ENCODE measurements around the gene PRDM16.

The PRDM16 gene

DNA sequence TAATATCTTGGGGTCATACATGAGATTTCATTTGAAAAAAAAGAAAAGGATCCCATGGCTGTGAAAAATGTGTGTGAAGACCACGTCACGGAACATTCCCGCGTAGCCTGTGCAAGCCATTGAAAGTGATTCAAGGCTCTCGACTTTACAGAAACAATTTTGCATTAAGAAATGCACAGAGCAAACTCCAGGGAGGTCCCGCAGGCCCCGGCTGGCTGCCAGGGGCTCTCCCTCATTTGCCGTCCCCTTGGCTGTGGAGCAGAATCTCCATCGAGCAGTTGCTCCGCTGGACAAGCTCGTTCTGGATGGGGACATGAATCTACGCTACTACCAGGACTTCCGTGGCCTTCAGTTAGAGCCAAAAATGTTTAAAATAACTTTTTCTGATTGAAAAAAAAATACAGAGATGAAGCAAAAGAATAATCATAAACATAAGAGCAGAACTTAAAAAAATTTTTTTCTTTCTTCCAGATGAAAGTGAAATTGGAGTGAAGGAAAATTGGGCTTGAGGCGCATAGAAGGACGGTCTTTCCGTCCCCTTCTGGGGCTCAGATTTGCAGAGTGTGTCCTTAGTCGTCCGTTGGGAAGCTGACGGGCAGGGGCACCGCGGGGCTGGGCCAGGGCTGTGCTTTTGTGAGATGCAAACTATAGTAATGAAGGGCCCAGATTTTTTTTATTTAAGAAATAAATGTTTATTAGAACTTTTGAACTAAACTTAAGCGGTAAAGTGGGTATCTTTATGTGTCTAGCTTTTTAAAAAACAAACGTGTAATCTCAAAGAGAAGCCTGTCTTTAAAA, 317.4 kb downstream of the PRDM16 start:
- no peak for DNase-seq

GRCh38 chr1:3387401-3387800, 318.4 kb downstream of the PRDM16 start:
- no peak for DNase-seq

DNA sequence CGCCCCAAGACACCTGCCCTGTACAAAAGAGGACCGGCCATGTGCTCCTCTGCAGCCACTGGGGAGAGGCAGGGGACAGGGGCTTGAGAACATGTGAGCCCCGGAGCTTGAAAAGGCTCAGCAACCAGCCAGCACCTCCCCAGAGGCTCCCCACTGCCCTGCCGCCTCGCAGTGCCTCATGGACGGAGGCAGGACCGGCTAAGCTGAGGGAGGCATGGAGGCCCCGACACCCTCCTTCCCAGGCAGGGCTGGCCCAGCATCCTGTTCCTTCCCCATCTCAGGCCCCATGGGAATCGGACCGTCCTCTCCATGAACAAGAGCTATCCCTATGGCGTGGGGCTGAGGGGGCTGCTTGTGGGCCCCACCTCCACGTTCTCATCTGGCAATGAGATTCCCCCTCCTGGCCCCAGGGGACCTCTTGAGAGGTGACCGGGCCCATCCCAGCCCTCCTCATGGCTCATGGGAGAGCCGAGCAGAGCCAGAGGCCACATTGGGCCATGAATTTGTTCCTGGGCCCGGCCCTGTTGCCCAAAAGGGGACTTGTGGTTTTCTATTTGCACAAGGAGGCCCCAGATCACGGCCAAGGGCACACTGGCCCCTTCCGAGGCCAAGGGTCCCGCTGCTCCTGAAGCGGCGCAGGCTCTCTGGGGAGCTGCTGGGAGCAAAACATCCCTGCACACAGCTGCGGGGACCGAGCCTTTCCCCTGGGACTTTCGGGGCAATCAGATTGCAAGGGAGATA, 320.3 kb downstream of the PRDM16 start:
- DNase-seq: no peak

GRCh38 chr1:3390291-3390690, 321.3 kb downstream of the PRDM16 start:
- DNase-seq: no peak

GRCh38 chr1:3391711-3392110, 322.7 kb downstream of the PRDM16 start:
- DNase-seq: no peak

DNA sequence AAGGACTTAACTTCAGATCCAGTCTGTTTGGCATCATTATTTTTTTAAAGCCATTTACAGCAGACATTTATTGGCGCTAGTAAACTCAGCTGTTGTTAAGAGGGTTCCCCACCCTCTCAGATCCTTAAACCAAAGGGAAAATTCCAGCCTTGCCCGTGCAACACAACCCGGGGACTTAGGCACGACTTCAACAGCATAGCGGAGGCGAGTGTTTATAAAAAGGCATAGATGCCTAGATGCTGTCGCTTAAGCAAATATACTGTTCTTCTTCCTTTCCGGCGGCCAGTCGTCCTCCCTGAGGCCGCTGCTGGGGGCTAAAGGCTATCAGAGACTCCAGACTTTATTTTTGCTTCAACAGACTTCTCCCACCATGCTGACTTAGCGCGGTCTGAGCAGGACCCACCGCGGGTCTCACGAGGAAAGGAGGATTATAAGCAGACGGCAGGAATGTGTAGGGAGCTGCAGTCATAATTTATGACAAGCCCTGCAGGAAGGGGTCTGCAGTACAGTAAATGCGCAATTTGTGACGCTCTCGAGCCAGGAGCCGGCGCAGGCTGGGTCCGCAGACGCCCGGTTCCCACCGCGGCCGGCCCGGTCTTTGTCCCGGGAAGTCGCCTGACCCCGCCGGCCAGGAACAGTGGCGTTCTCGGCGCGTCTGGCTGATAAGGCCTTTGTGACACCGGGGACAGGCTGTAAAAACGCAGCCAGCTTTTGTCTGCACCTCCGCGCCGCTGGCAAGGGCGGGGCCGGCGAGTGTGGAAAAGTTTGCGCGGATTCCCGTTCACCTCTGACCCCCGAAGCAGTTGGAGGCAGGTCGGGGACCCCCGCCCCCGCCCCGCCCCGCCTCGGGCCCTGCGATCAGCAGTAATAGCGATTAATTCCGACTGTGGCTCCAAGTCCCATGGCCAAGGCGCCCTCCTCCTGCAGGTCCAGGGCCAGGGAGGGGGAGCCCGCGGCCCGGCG, 324.3 kb downstream of the PRDM16 start:
- no peak for DNase-seq

- DNase-seq: no peak
These were observed 325.3 kb downstream of the PRDM16 start for GRCh38 chr1:3393987-3394920.

GRCh38 chr1:3396411-3396810, 327.4 kb downstream of the PRDM16 start:
- no peak for DNase-seq

DNA sequence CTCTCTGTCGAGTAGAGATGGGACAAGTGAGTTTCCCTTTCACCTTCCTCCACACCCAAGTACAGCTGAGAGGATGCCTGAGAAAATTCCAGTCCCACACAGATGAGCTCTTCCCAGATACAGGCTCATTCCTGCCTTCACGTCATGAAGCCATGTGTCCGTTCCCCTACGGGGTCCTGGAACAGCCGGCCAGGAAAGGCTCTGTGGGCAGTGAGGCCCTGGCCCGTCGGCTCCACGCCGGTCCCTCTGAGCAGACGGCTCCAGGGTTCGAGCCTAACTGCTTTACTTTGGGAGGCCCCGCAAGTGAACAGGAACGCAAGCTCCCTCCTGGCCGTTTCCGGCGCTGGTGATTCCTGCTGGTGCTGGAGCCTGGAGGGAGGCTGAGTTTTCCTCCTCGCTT, 328.3 kb downstream of the PRDM16 start:
- DNase-seq: no peak

DNA sequence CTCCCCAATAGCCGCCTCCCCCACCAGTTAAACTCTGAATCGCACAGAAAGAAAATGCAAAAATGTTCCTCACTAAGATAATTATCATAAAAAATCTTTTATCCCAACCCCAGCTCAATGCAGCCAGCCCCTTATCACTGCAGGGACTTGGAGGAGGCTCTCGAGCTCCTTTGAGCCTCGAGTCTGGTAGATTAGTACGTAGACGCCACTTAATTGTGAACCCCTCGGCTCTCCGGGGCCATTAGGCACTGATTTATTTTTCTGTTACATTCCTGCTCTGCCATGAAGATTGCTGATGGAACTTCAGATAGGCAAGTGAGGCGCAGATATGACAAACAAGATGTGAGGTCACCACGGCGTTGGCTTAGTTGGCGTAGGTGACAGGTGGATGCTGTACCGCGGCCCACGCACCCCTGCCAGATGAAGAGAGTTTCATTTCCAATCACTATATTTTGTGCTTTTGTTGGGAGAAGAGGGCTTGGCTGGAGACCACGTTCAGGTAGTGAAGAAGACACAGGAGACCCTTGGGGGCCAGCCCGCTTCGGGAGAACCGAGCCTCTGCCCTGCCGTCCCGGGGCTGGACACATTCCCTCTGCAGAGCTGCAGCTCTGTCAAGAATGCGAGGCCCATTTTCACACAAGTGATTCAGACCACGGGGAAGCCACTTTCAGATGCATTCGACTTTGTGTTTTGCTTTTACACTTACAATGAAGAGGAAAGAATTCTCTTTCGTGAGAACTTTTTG, 329.6 kb downstream of the PRDM16 start:
- DNase-seq: no peak

GRCh38 chr1:3399732-3400131, 330.7 kb downstream of the PRDM16 start:
- no peak for DNase-seq

- no peak for DNase-seq
These were observed 332.7 kb downstream of the PRDM16 start for GRCh38 chr1:3401585-3402257.

- no peak for DNase-seq
These were observed 333.4 kb downstream of the PRDM16 start for GRCh38 chr1:3402258-3403010.

DNA sequence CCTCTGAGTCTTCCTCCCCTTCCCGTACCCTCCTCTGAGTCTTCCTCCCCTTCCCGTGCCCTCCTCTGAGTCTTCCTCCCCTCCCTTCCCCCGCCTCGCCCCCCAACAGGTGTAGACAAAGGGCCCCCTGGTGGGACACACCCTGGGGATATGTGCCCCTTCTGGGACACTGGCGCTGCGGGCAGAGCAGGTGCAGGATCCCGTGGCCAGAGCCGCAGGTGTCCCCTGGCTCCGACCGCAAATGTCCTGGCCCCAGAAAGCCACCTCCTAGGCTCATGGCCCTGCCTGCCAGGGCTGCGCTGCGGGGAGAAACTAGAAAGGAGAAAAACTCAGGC, 334.0 kb downstream of the PRDM16 start:
- no peak for DNase-seq

DNA sequence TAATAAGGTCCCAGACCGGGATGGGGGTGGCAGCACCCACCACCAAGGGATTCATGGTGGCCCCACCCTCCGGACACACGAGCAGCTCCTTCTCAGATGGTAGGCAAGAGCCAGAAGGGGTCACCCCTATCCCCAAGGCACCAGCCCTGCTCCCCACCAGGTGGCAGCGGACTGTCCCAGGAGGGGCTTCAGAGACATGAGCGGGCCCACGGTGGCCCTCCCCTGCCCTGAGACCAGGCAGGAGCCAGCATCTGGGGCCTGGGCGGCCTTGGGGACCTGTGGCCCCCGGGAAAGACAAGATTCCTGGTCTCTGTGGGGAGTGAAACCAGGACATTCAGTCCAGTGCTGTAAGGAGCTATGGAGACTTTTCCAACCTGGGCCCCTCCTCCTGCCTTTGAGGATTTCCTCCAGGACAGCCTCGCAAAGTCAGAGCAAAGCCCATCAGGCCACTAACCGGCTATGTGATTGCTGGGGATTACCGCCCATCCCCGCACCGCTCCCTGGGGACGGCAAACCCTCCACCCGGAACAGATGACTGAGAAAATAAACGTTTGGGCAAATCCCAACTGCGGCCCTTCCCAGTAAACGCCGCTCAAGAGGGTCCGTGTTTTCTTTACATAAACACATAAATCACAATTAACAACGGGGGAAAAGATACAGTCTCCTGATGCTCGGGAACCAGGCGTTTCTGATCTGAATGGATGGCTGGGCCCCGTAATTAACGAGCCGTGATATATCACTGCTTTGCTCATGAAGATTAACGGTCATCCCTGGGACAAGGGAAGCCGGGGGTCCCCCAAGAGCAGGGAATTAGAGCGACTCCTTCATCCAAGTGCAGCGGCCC, 334.6 kb downstream of the PRDM16 start:
- DNase-seq: no peak

- DNase-seq: no peak
These were observed 335.3 kb downstream of the PRDM16 start for GRCh38 chr1:3404301-3404700.

DNA sequence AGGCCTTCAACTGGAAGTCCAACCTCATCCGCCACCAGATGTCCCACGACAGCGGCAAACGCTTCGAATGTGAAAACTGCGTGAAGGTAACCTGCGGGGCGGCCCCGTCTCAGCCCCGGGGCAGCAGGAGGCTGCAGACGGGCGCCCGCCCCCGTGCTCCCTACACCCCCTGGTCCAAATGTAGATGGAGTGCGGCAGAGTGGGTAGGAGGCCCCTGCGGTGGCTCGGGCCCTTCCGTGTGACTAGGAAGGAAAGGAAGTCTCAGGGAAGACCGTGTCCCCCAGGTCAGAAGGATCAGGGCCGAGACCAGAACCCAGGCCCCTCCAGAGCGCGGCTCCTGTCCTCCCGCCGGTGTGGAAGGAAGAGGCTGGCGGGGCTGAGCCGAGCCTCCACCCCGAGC, 335.8 kb downstream of the PRDM16 start:
- DNase-seq: no peak

- DNase-seq: no peak
These were observed 336.5 kb downstream of the PRDM16 start for GRCh38 chr1:3405491-3405890.
